Measurements from ENCODE around the gene CDK5RAP1. TPM values are rescaled to one million over a fixed set of nuclear protein-coding genes. Genes with fewer than 3 reads are reported as not detected.
"Not testable (repeated sequence)": the region's sequence is repeated elsewhere in the genome, so short reads cannot be mapped to it uniquely, and the experiment has no call there.

Gene CDK5RAP1
- total RNA-seq, 1 donor from 2014 or later = 27.4 TPM

- FAIRE-seq (no peak), DNase-seq (ENCODE audit: low read depth) (no peak)
- no peak for TF ChIP-seq CTCF (IDR thresholded peaks at IDR 0.05; ENCODE audit: insufficient read depth, low read length, severe bottlenecking)
- Histone ChIP-seq H3K36me3 (ENCODE audit: control insufficient read depth, insufficient read depth, low read length) (peaks cover 1% of the 10 kb centered on the region), H3K27me3 (ENCODE audit: control insufficient read depth, insufficient read depth, low read length) (no peaks in the 10 kb centered on the region), H3K4me3 (ENCODE audit: low read depth, low read length) (no peak overlapping the region)
Measured at GRCh38 chr20:33394718-33395117, 6.6 kb downstream of the CDK5RAP1 start.

GRCh38 chr20:33393609-33394008 lies 7.7 kb downstream of the CDK5RAP1 start:
- peaks cover 1% of the 10 kb centered on the region for H3K36me3 ChIP-seq (ENCODE audit: control insufficient read depth, insufficient read depth, low read length)
- no peak for TF ChIP-seq CTCF (IDR thresholded peaks at IDR 0.05; ENCODE audit: insufficient read depth, low read length, severe bottlenecking)
- no peak for FAIRE-seq
- no peaks in the 10 kb centered on the region for H3K27me3 ChIP-seq (ENCODE audit: control insufficient read depth, insufficient read depth, low read length)
- H3K4me3 ChIP-seq (ENCODE audit: low read depth, low read length) = no peak overlapping the region
- no peak for DNase-seq (ENCODE audit: low read depth)

GRCh38 chr20:33391722-33392415 lies 9.4 kb downstream of the CDK5RAP1 start:
- DNase-seq (ENCODE audit: low read depth) = no peak
- peaks cover 1% of the 10 kb centered on the region for H3K36me3 ChIP-seq (ENCODE audit: control insufficient read depth, insufficient read depth, low read length)
- no peak for FAIRE-seq
- no peak overlapping the region for H3K4me3 ChIP-seq (ENCODE audit: low read depth, low read length)
- no peaks in the 10 kb centered on the region for H3K27me3 ChIP-seq (ENCODE audit: control insufficient read depth, insufficient read depth, low read length)
- no peak for TF ChIP-seq CTCF (IDR thresholded peaks at IDR 0.05; ENCODE audit: insufficient read depth, low read length, severe bottlenecking)

GRCh38 chr20:33389326-33389725 lies 12.0 kb downstream of the CDK5RAP1 start:
- not testable (repeated sequence) for H3K27me3 ChIP-seq (ENCODE audit: control insufficient read depth, insufficient read depth, low read length); H3K36me3 ChIP-seq (ENCODE audit: control insufficient read depth, insufficient read depth, low read length); DNase-seq (ENCODE audit: low read depth); FAIRE-seq; H3K4me3 ChIP-seq (ENCODE audit: low read depth, low read length)

GRCh38 chr20:33388268-33388667 lies 13.1 kb downstream of the CDK5RAP1 start:
- FAIRE-seq = no peak
- Histone ChIP-seq H3K27me3 (ENCODE audit: control insufficient read depth, insufficient read depth, low read length) (no peaks in the 10 kb centered on the region), H3K4me3 (ENCODE audit: low read depth, low read length) (no peak overlapping the region), H3K36me3 (ENCODE audit: control insufficient read depth, insufficient read depth, low read length) (peaks cover 5% of the 10 kb centered on the region)
- no peak for TF ChIP-seq CTCF (IDR thresholded peaks at IDR 0.05; ENCODE audit: insufficient read depth, low read length, severe bottlenecking)
- no peak for DNase-seq (ENCODE audit: low read depth)

GRCh38 chr20:33387177-33387576 lies 14.1 kb downstream of the CDK5RAP1 start:
- FAIRE-seq (no peak), DNase-seq (ENCODE audit: low read depth) (peak; percentile 88)
- TF ChIP-seq CTCF (IDR thresholded peaks at IDR 0.05; ENCODE audit: insufficient read depth, low read length, severe bottlenecking) = no peak
- no peaks in the 10 kb centered on the region for H3K27me3 ChIP-seq (ENCODE audit: control insufficient read depth, insufficient read depth, low read length)
- no peak overlapping the region for H3K4me3 ChIP-seq (ENCODE audit: low read depth, low read length)
- H3K36me3 ChIP-seq (ENCODE audit: control insufficient read depth, insufficient read depth, low read length) = peaks cover 5% of the 10 kb centered on the region
